PC-9 (cell line): Measurements from ENCODE around the gene LBHD2.
"Not testable (repeated sequence)": the region's sequence is repeated elsewhere in the genome, so short reads cannot be mapped to it uniquely, and the experiment has no call there.

Experiments
- EZH2 ChIP-seq: fragments of 200-600 bp; sonication (generic); IDR thresholded peaks from 2 replicates; pipeline ENCODE4 v1.8.0; 2017; ENCODE audit warnings: antibody characterized with exemption, low read depth
- TF ChIP-seq, protein P1 (sequence below): fragments of 200-600 bp; sonication (generic); conservative IDR thresholded peaks from 2 replicates; pipeline ENCODE4 v1.6.1; 2017; ENCODE audit warnings: mixed run types, antibody characterized with exemption, mild to moderate bottlenecking, moderate library complexity

DNA sequence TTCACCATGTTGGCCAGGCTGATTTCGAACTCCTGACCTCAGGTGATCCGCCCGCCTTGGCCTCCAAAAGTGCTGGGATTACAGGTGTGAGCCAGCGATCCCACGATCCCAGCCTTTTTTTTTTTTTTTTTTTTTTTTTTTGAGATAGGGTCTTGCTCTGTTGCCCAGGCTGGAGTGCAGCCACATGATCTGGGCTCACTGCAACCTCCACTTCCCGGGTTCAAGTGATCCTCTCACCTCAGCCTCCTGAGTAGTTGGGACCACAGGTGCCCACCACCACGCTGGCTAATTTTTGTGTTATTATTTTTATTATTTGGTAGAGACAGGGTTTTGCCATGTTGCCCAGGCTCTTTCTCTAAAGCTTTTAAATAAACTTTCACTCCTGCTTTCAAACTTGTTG lies 33.5 kb downstream of the LBHD2 start:
- not testable (repeated sequence) for TF ChIP-seq EZH2
- TF ChIP-seq, protein P1, sequence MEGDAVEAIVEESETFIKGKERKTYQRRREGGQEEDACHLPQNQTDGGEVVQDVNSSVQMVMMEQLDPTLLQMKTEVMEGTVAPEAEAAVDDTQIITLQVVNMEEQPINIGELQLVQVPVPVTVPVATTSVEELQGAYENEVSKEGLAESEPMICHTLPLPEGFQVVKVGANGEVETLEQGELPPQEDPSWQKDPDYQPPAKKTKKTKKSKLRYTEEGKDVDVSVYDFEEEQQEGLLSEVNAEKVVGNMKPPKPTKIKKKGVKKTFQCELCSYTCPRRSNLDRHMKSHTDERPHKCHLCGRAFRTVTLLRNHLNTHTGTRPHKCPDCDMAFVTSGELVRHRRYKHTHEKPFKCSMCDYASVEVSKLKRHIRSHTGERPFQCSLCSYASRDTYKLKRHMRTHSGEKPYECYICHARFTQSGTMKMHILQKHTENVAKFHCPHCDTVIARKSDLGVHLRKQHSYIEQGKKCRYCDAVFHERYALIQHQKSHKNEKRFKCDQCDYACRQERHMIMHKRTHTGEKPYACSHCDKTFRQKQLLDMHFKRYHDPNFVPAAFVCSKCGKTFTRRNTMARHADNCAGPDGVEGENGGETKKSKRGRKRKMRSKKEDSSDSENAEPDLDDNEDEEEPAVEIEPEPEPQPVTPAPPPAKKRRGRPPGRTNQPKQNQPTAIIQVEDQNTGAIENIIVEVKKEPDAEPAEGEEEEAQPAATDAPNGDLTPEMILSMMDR, result not testable (repeated sequence)
